Right lobe of liver (tissue), 4 donors: ENCODE results near the gene HHLA2.
"Not testable (repeated sequence)": the region's sequence is repeated elsewhere in the genome, so short reads cannot be mapped to it uniquely, and the experiment has no call there.

Source experiments
- CTCF ChIP-seq, 4 donors: fragments of 200-600 bp in 3 of 4; fragments of 450-650 bp in 1 of 4; IDR thresholded peaks; one replicate each; pipeline versions ENCODE4 v1.5.1 to v1.8.0; 2016 to 2022; ENCODE audit warnings: antibody characterized with exemption in 4 of 4, mild to moderate bottlenecking in 2 of 4
- POLR2A ChIP-seq: fragments of 450-650 bp; IDR thresholded peaks from one replicate; pipeline ENCODE4 v1.6.1; 2017; ENCODE audit warnings: antibody characterized with exemption, mild to moderate bottlenecking
- donor health status: DM: no; HTN: no; CAD: no.
- donor health status: DM: no; HTN: no; CAD: no.
- donor health status: DM: no; HTN: yes; CAD: no.

GRCh38 chr3:108268235-108268634 lies 28.1 kb upstream of the HHLA2 start:
- TF ChIP-seq CTCF (IDR thresholded peaks at IDR 0.05); POLR2A: not testable (repeated sequence)
